AG04450 (cell line): Measurements from ENCODE around the gene CCDC85A. TPM values are rescaled to one million over a fixed set of nuclear protein-coding genes. Genes with fewer than 3 reads are reported as not detected.

ENCODE experiments used
- CTCF ChIA-PET: fragments of 300-600, 350-600 bp; formaldehyde crosslinking; extraction: SDS; loops from one replicate; lab custom pipeline; 2022; ENCODE audit warnings: antibody characterized with exemption, inconsistent platforms; lab: Charles Lee
- POLR2A ChIA-PET: fragments of 350-600 bp; formaldehyde crosslinking; extraction: SDS; loops from one replicate; lab custom pipeline; 2021; ENCODE audit warnings: antibody characterized with exemption, inconsistent platforms; lab: Yijun Ruan, JAX
- DNase-seq: peaks from one replicate; pipeline ENCODE4 v3.0.0-alpha.2; 2011; ENCODE audit warnings: low read depth, low spot score
- H3K27ac ChIP-seq: one replicate; pipeline ENCODE4 v1.5.1; 2012; ENCODE audit warnings: low read depth, low read length, control low read depth
- H3K27me3 ChIP-seq: one replicate; pipeline ENCODE4 v1.6.0; 2012; ENCODE audit warnings: low read length; ENCODE audit not compliant: control insufficient read depth, insufficient read depth
- H3K4me3 ChIP-seq: 2 replicates; pipeline ENCODE4 v1.5.1; 2011; ENCODE audit warnings: mild to moderate bottlenecking, low read depth, low read length, control low read depth
- H3K9me3 ChIP-seq: 2 replicates; pipeline ENCODE4 v1.5.1; 2012; ENCODE audit warnings: low read length; ENCODE audit not compliant: control insufficient read depth, insufficient read depth
- CTCF ChIP-seq: IDR thresholded peaks from 2 replicates; pipeline ENCODE4 v1.5.1; 2011; ENCODE audit warnings: low read depth, low read length, control low read depth, inconsistent platforms
- polyA plus RNA-seq: library from polyadenylated mRNA; depleted of rRNA; stranded (reverse); fragments of >200 nt; gene quantifications from 2 replicates; pipeline ENCODE4 v1.2.3, GENCODE V29; 2011

The CCDC85A gene
- polyA plus RNA-seq, 1 experiment, result not detected

- Histone ChIP-seq H3K4me3 (no peak overlapping the region), H3K27ac (no peak overlapping the region), H3K27me3 (no peaks in the 10 kb centered on the region), H3K9me3 (peaks cover 7% of the 10 kb centered on the region)
- POLR2A ChIA-PET, result no interaction called here
- no peak for TF ChIP-seq CTCF
- CTCF ChIA-PET, result no interaction called here
- no peak for DNase-seq
These were observed 153.6 kb downstream of the CCDC85A start for GRCh38 chr2:56337342-56337741.

DNA sequence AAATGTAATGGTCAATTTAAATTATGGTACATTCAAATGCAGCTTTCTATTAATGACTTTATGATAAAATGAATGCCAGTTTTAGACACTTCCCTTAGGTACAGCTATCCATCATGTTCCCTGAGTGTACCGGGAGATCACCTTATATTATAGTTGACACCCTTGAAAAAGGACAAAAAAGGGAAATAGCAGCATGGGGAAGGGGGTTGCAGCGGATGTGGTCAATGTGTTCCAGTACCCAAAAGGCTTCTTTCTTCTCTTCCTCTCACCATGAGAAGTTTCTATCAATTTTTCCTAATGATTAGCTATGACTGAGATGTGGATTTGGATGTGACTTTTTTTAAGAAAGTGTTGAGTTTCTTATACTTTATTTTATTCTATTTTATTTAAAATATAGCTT is 154.4 kb downstream of the CCDC85A start:
- H3K9me3 ChIP-seq, result peaks cover 7% of the 10 kb centered on the region
- DNase-seq, result no peak
- POLR2A ChIA-PET, result no interaction called here
- no peaks in the 10 kb centered on the region for H3K27me3 ChIP-seq
- H3K27ac ChIP-seq, result no peak overlapping the region
- TF ChIP-seq CTCF, result no peak
- CTCF ChIA-PET, result no interaction called here
- H3K4me3 ChIP-seq, result no peak overlapping the region

- no peak for DNase-seq
- Histone ChIP-seq H3K27ac (no peak overlapping the region), H3K9me3 (no peaks in the 10 kb centered on the region; the same call in 1 of the 2 replicates), H3K4me3 (no peak overlapping the region), H3K27me3 (no peaks in the 10 kb centered on the region)
- TF ChIP-seq CTCF, result no peak
- CTCF ChIA-PET, result no interaction called here
- POLR2A ChIA-PET, result no interaction called here
These were observed 161.0 kb downstream of the CCDC85A start for GRCh38 chr2:56344771-56345170.

GRCh38 chr2:56347881-56348280 is 164.1 kb downstream of the CCDC85A start:
- no peak overlapping the region for H3K4me3 ChIP-seq
- DNase-seq, result no peak
- peaks cover 3% of the 10 kb centered on the region for H3K9me3 ChIP-seq
- CTCF ChIA-PET, result no interaction called here
- H3K27ac ChIP-seq, result no peak overlapping the region
- TF ChIP-seq CTCF, result no peak
- POLR2A ChIA-PET, result no interaction called here
- no peaks in the 10 kb centered on the region for H3K27me3 ChIP-seq

GRCh38 chr2:56348392-56349210 is 164.8 kb downstream of the CCDC85A start:
- no peak for DNase-seq
- H3K9me3 ChIP-seq, result peaks cover 3% of the 10 kb centered on the region
- no peak overlapping the region for H3K4me3 ChIP-seq
- H3K27ac ChIP-seq, result no peak overlapping the region
- POLR2A ChIA-PET, result no interaction called here
- no peak for TF ChIP-seq CTCF
- CTCF ChIA-PET, result no interaction called here
- H3K27me3 ChIP-seq, result no peaks in the 10 kb centered on the region
